K562 (cell line): ENCODE results near the gene KCND2. TPM values are rescaled to one million over a fixed set of nuclear protein-coding genes. Genes with fewer than 3 reads are reported as not detected.

Source experiments
- ATAC-seq: fragments of 200-7000 bp; cut with Tn5 transposase; 3 replicates; pipeline ENCODE4 v1.9.1; 2020; ENCODE audit warnings: moderate library complexity
- BruUV-seq: library from RNA; stranded (reverse); fragments of 400-500 nt; replicated peaks from 2 replicates; lab custom pipeline; 2021; lab: Mats Ljungman, UMichigan
- CTCF ChIA-PET: fragments of 300-600 bp; formaldehyde crosslinking; extraction: SDS; loops from one replicate; lab custom pipeline; 2021; ENCODE audit warnings: low intra/inter-chr PET ratio; lab: Yijun Ruan, JAX
- POLR2A ChIA-PET: fragments of 300-600, 350-650 bp; sonication (Branson Sonifier 250); formaldehyde crosslinking; extraction: SDS; loops from one replicate; lab custom pipeline; 2021; ENCODE audit warnings: antibody characterized with exemption, inconsistent platforms; lab: Yijun Ruan, JAX
- DNase-seq, 4 experiments: peaks; one replicate each; pipeline versions ENCODE4 v3.0.0 to v3.0.0-alpha.2; 2011 to 2018; ENCODE audit warnings: low spot score in 3 of 4, mixed read lengths in 3 of 4; ENCODE audit errors: extremely low read depth in 1 of 4
- FAIRE-seq: peaks from 2 replicates; lab custom pipeline; 2011; peaks lifted over from hg19 to GRCh38; lab: Jason Lieb, UNC
- H2AFZ ChIP-seq: 2 replicates; pipeline ENCODE4 v1.6.0; 2011; ENCODE audit warnings: low read depth, low read length, control low read depth, inconsistent platforms
- H3K27ac ChIP-seq: fragments of 200-600 bp; 3 replicates; pipeline ENCODE4 v1.8.0; 2011; ENCODE audit warnings: low read depth, mild to moderate bottlenecking, control low read depth, inconsistent platforms, low read length, moderate library complexity, mixed read lengths; ENCODE audit errors: extremely low read depth
- H3K27me3 ChIP-seq, 2 experiments: fragments of 300-600 bp in 1 of 2; 2 replicates in 1 of 2; 3 replicates in 1 of 2; pipeline versions ENCODE4 v1.6.0 to v1.8.0; 2011; ENCODE audit warnings: inconsistent platforms in 2 of 2, low read length in 2 of 2, mild to moderate bottlenecking in 1 of 2, mixed read lengths in 1 of 2, moderate library complexity in 1 of 2; ENCODE audit not compliant: control insufficient read depth in 2 of 2, insufficient read depth in 2 of 2
- H3K36me3 ChIP-seq: fragments of 300-600 bp; 3 replicates; pipeline ENCODE4 v1.8.0; 2011; ENCODE audit warnings: mild to moderate bottlenecking, low read length, inconsistent platforms; ENCODE audit not compliant: control insufficient read depth, insufficient read depth
- H3K4me1 ChIP-seq, 2 experiments: fragments of 200-600 bp in 1 of 2; replicated peaks in 1 of 2; 2 replicates in 1 of 2; 3 replicates in 1 of 2; pipeline versions ENCODE4 v1.5.1 to v1.8.0; 2011; ENCODE audit warnings: inconsistent platforms in 2 of 2, low read length in 2 of 2, mild to moderate bottlenecking in 1 of 2, mixed read lengths in 1 of 2, moderate library complexity in 1 of 2; ENCODE audit not compliant: control insufficient read depth in 2 of 2, insufficient read depth in 2 of 2
- H3K4me2 ChIP-seq: 2 replicates; pipeline ENCODE4 v1.6.1; 2011; ENCODE audit warnings: low read length, control low read depth, inconsistent platforms, mixed read lengths; ENCODE audit not compliant: insufficient read depth
- H3K4me3 ChIP-seq: fragments of 200-600 bp; sonication (generic), shearing (Covaris generic); 2 replicates; pipeline ENCODE4 v1.5.1; 2016; ENCODE audit warnings: control low read depth, inconsistent platforms
- H3K79me2 ChIP-seq: fragments of 200-600 bp; 3 replicates; pipeline ENCODE4 v1.8.0; 2011; ENCODE audit warnings: low read length, inconsistent platforms; ENCODE audit not compliant: control insufficient read depth, insufficient read depth
- H3K9ac ChIP-seq, 2 experiments: 2 replicates each; pipeline versions ENCODE4 v1.6.0 to v1.6.1; 2011; ENCODE audit warnings: low read depth in 2 of 2, low read length in 2 of 2, control low read depth in 1 of 2, inconsistent platforms in 1 of 2, mild to moderate bottlenecking in 1 of 2, mixed read lengths in 1 of 2; ENCODE audit not compliant: insufficient read depth in 1 of 2
- H3K9me1 ChIP-seq: one replicate; pipeline ENCODE4 v1.6.0; 2011; ENCODE audit warnings: inconsistent platforms, mild to moderate bottlenecking, low read length, moderate library complexity; ENCODE audit not compliant: control insufficient read depth, insufficient read depth
- H3K9me3 ChIP-seq: replicated peaks from 2 replicates; pipeline ENCODE4 v1.5.1; 2011; ENCODE audit warnings: low read depth, low read length, inconsistent platforms; ENCODE audit not compliant: control insufficient read depth, insufficient read depth
- H4K20me1 ChIP-seq: replicated peaks from 2 replicates; pipeline ENCODE4 v1.6.1; 2011; ENCODE audit warnings: low read length, inconsistent platforms, mixed read lengths; ENCODE audit not compliant: control insufficient read depth, insufficient read depth
- BCOR ChIP-seq: fragments of 450-650 bp; IDR thresholded peaks from 2 replicates; pipeline ENCODE4 v1.6.1; 2016
- CTBP1 ChIP-seq: fragments of 450-650 bp; IDR thresholded peaks from 2 replicates; pipeline ENCODE4 v1.6.1; 2016; ENCODE audit warnings: borderline replicate concordance
- HLTF ChIP-seq: fragments of 450-650 bp; IDR thresholded peaks from 2 replicates; pipeline ENCODE4 v1.6.1; 2016
- MECOM ChIP-seq: fragments of 250-450 bp; sonication (Bioruptor Pico); IDR thresholded peaks from 2 replicates; pipeline ENCODE4 v1.8.0; 2022; ENCODE audit warnings: inconsistent platforms
- NCOA6 ChIP-seq: fragments of 450-650 bp; IDR thresholded peaks from 2 replicates; pipeline ENCODE4 v1.6.1; 2017; ENCODE audit warnings: mild to moderate bottlenecking
- TAF9B ChIP-seq: fragments of 450-650 bp; IDR thresholded peaks from 2 replicates; pipeline ENCODE4 v1.6.1; 2018; ENCODE audit warnings: mild to moderate bottlenecking; ENCODE audit not compliant: partially characterized antibody
- ZNF507 ChIP-seq: conservative IDR thresholded peaks from 2 replicates; pipeline ENCODE4 v1.6.1; 2017; ENCODE audit warnings: missing genetic modification characterization, missing compliant biosample characterization
- ZNF512 ChIP-seq: IDR thresholded peaks from 2 replicates; pipeline ENCODE4 v1.6.1; 2016; ENCODE audit warnings: missing genetic modification characterization, missing compliant biosample characterization
- ZSCAN29 ChIP-seq: fragments of 450-650 bp; IDR thresholded peaks from 2 replicates; pipeline ENCODE4 v1.6.1; 2017
- WGBS: fragments of 100-300 bp; shearing (Covaris generic); methylation state at CpG from one replicate; pipeline ENCODE4 v1.1.6; 2016; ENCODE audit warnings: low coverage, mixed read lengths; ENCODE audit not compliant: insufficient coverage; ENCODE audit errors: missing lambda C conversion rate; 5-methylcytosine and 5-hydroxymethylcytosine counted together
- in situ Hi-C: fragments of 300-500 bp; cut with MboI; formaldehyde crosslinking; loops from 4 replicates; pipeline ENCODE4 v1.15.0; 2018; ENCODE audit warnings: inconsistent platforms, mixed read lengths
- intact Hi-C: fragments of 100-400 bp; cut with micrococcal nuclease; formaldehyde crosslinking; loops from 2 replicates; pipeline ENCODE4 v1.14.2; 2022
- polyA plus RNA-seq, 8 experiments: library from polyadenylated mRNA; depleted of rRNA in 4 of 8; stranded (reverse) in 5 of 8; unstranded in 3 of 8; fragments of >200 nt; fragmentation: Nextera tagmentation in 2 of 8; fragmentation: Illumina TruSeq in 1 of 8; extraction: Ambion mirVana in 2 of 8; extraction: Trizol in 1 of 8; gene quantifications; 2 replicates each; pipeline versions ENCODE4 v1.2.1 to v1.2.3, GENCODE V29; 2011 to 2014; ENCODE audit warnings: inconsistent platforms in 1 of 8, missing spikeins in 1 of 8
- total RNA-seq, 7 experiments: library from RNA; depleted of rRNA in 6 of 7; stranded (reverse); fragments of >200 nt in 6 of 7; fragmentation: Illumina TruSeq in 2 of 7; extraction: Trizol in 2 of 7; gene quantifications; 2 replicates each; pipeline versions ENCODE4 v1.2.1 to v1.2.3, GENCODE V29; 2011 to 2021; ENCODE audit warnings: low replicate concordance in 1 of 7

Gene KCND2
- total and polyA plus RNA-seq, 9 of the 15 experiments (the other 6 are each of a cell fraction or from before 2014, with no cell fraction given): 0.03 to 0.12 TPM; not detected in 7

- no peak overlapping the region for H3K4me2 ChIP-seq
Observed at GRCh38 chr7:120502132-120502531, 229.2 kb downstream of the KCND2 start.

More at GRCh38 chr7:120502132-120502531, 229.2 kb downstream of the KCND2 start:
- no peak for ATAC-seq
- Histone ChIP-seq H4K20me1 (no peaks in the 10 kb centered on the region), H3K9ac (no peak overlapping the region), H3K36me3 (no peaks in the 10 kb centered on the region), H3K4me1 (no peaks in the 10 kb centered on the region), H3K27me3 (no peaks in the 10 kb centered on the region), H3K27ac (no peak overlapping the region), H3K4me3 (no peak overlapping the region), H3K9me1 (no peaks in the 10 kb centered on the region), H3K79me2 (no peaks in the 10 kb centered on the region), H3K9me3 (no peaks in the 10 kb centered on the region), H2AFZ (no peak overlapping the region)
- ChIA-PET CTCF (no interaction called here), POLR2A (no interaction called here)
- intact Hi-C loops: no loop called here
- in situ Hi-C loops: no loop called here
- no TSS peak for BruUV-seq
- no peak for DNase-seq
- TF ChIP-seq ZNF512 (tag) (no peak), NCOA6 (no peak), MECOM (CRISPR knock-in tag) (no peak), ZNF507 (tag) (no peak), ZSCAN29 (no peak), TAF9B (no peak), BCOR (no peak), HLTF (no peak), CTBP1 (no peak)
- WGBS: 0% methylated on average over 1 of the region's 1 CpG
- FAIRE-seq: no peak
